B cell (primary cell): ENCODE results near the gene FMOD. TPM values are rescaled to one million over a fixed set of nuclear protein-coding genes. Genes with fewer than 3 reads are reported as not detected.
A peak's percentile ranks its signal among the peaks of the same experiment; 100 is the strongest.

Source experiments
- ATAC-seq: fragments of 200-7000 bp; cut with Tn5 transposase; one replicate; pipeline ENCODE4 v1.10.0; 2021; ENCODE audit warnings: low read depth, mild to moderate bottlenecking, moderate number of reproducible peaks, moderate library complexity
- CTCF ChIA-PET: fragments of 350-600 bp; sonication (Branson Sonifier 250); formaldehyde crosslinking; loops from one replicate; lab custom pipeline; 2021; ENCODE audit warnings: antibody characterized with exemption, inconsistent platforms; lab: Charles Lee
- POLR2A ChIA-PET: fragments of 350-600 bp; sonication (Branson Sonifier 250); formaldehyde crosslinking; loops from one replicate; lab custom pipeline; 2021; ENCODE audit warnings: antibody characterized with exemption; lab: Charles Lee
- DNase-seq: peaks from one replicate; pipeline ENCODE4 v3.0.0; 2013
- H2AFZ ChIP-seq: 2 replicates; pipeline ENCODE4 v1.6.1; 2012; ENCODE audit warnings: mild to moderate bottlenecking, low read depth, low read length; ENCODE audit not compliant: insufficient read depth, poor library complexity, severe bottlenecking
- H3K27ac ChIP-seq, 2 donors: 1 replicate in 1 of 2; 2 replicates in 1 of 2; pipeline ENCODE4 v1.5.1; 2012 to 2013; ENCODE audit warnings: low read length in 2 of 2, mild to moderate bottlenecking in 2 of 2, moderate library complexity in 1 of 2
- H3K27me3 ChIP-seq, 4 experiments: fragments of 200-600 bp in 1 of 4; sonication (generic) in 1 of 4; replicated peaks in 1 of 4; 1 replicate in 2 of 4; 2 replicates in 2 of 4; pipeline versions ENCODE4 v1.6.1 to v1.7.0; 2013 to 2016; ENCODE audit warnings: low read length in 3 of 4, mild to moderate bottlenecking in 2 of 4, mixed read lengths in 1 of 4, moderate library complexity in 1 of 4; ENCODE audit not compliant: insufficient read depth in 4 of 4, control insufficient read depth in 3 of 4; ENCODE audit errors: control extremely low read depth in 1 of 4
- H3K36me3 ChIP-seq, 2 experiments: replicated peaks in 1 of 2; 1 replicate in 1 of 2; 2 replicates in 1 of 2; pipeline versions ENCODE4 v1.6.1 to v1.7.1; 2013; ENCODE audit warnings: low read length in 1 of 2; ENCODE audit not compliant: insufficient read depth in 2 of 2, control insufficient read depth in 1 of 2; ENCODE audit errors: control extremely low read depth in 1 of 2, extremely low read depth in 1 of 2
- H3K4me1 ChIP-seq, 2 donors: fragments of 200-600 bp in 1 of 2; sonication (generic) in 1 of 2; 1 replicate in 1 of 2; 2 replicates in 1 of 2; pipeline versions ENCODE4 v1.5.1 to v1.6.1; 2013 to 2017; ENCODE audit warnings: low read length in 2 of 2; ENCODE audit not compliant: control insufficient read depth in 2 of 2, insufficient read depth in 2 of 2
- H3K4me2 ChIP-seq: replicated peaks from 2 replicates; pipeline ENCODE3; 2012; ENCODE audit warnings: mild to moderate bottlenecking, low read depth, low read length; ENCODE audit not compliant: poor library complexity, severe bottlenecking
- H3K4me3 ChIP-seq, 5 experiments: fragments of 200-600 bp in 1 of 5; sonication (generic) in 1 of 5; 1 replicate in 3 of 5; 2 replicates in 2 of 5; pipeline versions ENCODE4 v1.5.1 to v1.7.0; 2011 to 2016; ENCODE audit warnings: low read length in 4 of 5, mild to moderate bottlenecking in 4 of 5, low read depth in 2 of 5, control low read depth in 1 of 5, moderate library complexity in 1 of 5; ENCODE audit not compliant: insufficient read depth in 1 of 5; ENCODE audit errors: control extremely low read depth in 1 of 5, extremely low read depth in 1 of 5
- H3K79me2 ChIP-seq: fragments of 200-600 bp; sonication (generic); one replicate; pipeline ENCODE4 v1.6.0; 2016; ENCODE audit warnings: low read length; ENCODE audit not compliant: control insufficient read depth, insufficient read depth
- H3K9ac ChIP-seq: fragments of 200-600 bp; sonication (generic); 2 replicates; pipeline ENCODE4 v1.6.1; 2017; ENCODE audit warnings: mild to moderate bottlenecking, low read length, moderate library complexity
- H3K9me3 ChIP-seq, 3 donors: one replicate each; pipeline versions ENCODE4 v1.6.1 to v1.7.1; 2013; ENCODE audit warnings: low read length in 2 of 3; ENCODE audit not compliant: control insufficient read depth in 2 of 3, insufficient read depth in 1 of 3; ENCODE audit errors: control extremely low read depth in 1 of 3
- H4K20me1 ChIP-seq: 2 replicates; pipeline ENCODE4 v1.6.0; 2012; ENCODE audit warnings: mild to moderate bottlenecking, low read length; ENCODE audit not compliant: insufficient read depth, control insufficient read depth, poor library complexity, severe bottlenecking
- H3K27ac Mint-ChIP-seq: one replicate; pipeline ENCODE4 v1.8.0; 2021; ENCODE audit warnings: mixed read lengths
- H3K27me3 Mint-ChIP-seq: one replicate; pipeline ENCODE4 v1.8.0; 2021; ENCODE audit warnings: mixed read lengths
- H3K4me1 Mint-ChIP-seq: one replicate; pipeline ENCODE4 v1.8.0; 2021; ENCODE audit warnings: mixed read lengths
- H3K4me3 Mint-ChIP-seq: one replicate; pipeline ENCODE4 v1.8.0; 2021; ENCODE audit warnings: mixed read lengths
- H3K9me3 Mint-ChIP-seq: one replicate; pipeline ENCODE4 v1.8.0; 2022; ENCODE audit warnings: mixed read lengths; ENCODE audit not compliant: insufficient read depth
- CTCF ChIP-seq: fragments of 200-600 bp; IDR thresholded peaks from one replicate; pipeline ENCODE4 v1.8.0; 2022; ENCODE audit warnings: antibody characterized with exemption, mild to moderate bottlenecking
- EZH2 ChIP-seq: IDR thresholded peaks from 2 replicates; pipeline ENCODE4 v1.6.1; 2012; ENCODE audit warnings: borderline replicate concordance, low read depth, mild to moderate bottlenecking, moderate library complexity, low read length; ENCODE audit not compliant: insufficient read depth, poor library complexity, severe bottlenecking
- WGBS: methylation state at CpG from one replicate; pipeline ENCODE4 v1.1.5; 2013; ENCODE audit warnings: missing lambda C conversion rate; ENCODE audit not compliant: insufficient coverage; 5-methylcytosine and 5-hydroxymethylcytosine counted together
- intact Hi-C: fragments of 100-400 bp; cut with micrococcal nuclease; formaldehyde crosslinking; loops from one replicate; pipeline ENCODE4 v1.10.0; 2022
- polyA plus RNA-seq: library from polyadenylated mRNA; depleted of rRNA; stranded (reverse); fragments of >200 nt; gene quantifications from 2 replicates; pipeline ENCODE4 v1.2.3, GENCODE V29; 2012
- total RNA-seq, 2 donors: library from RNA; stranded (reverse); fragments of 120-200 nt in 1 of 2; gene quantifications; 1 replicate in 1 of 2; 2 replicates in 1 of 2; pipeline versions ENCODE4 v1.2.3 to v1.2.4, GENCODE V29; 2013 to 2022

The FMOD gene
- total and polyA plus RNA-seq, 2 donors (not counting 1 experiment from before 2014, with no cell fraction given): not detected

DNA sequence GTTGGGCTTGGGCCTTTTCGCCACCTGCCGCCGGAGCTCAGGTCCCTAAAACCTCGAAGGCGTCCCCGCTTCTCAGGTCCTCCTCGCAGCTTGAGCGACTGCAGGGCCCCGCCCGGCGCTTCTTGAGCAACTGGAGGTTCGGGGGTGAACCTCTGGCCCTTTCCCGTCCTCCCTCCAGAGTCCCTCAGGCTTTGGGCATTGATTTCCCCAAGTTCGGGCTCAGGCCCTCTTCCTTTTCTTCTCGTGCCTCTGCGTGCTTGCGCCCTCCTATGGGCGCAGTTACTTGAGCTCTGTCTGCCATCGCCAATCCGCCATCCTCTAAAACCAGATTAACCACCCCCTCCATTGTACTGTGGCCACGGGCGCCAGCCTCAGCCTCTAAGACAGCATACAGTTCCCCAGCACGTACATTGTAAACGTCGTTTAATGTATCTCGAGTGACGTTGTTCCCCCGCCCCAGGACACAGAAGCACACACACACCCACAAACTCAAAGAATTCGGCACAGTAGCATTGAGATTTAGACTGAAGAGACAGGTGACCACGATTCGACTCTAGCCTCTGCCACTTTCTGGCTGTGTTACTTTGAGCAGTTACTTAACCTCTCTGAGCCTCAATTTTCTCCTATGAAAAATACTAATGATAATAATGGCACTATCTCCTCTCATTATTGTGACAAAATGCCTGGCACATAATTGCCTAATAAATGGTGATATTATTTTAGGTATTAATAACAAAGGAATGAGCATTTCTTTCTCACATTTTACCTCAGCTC, 23.1 kb downstream of the FMOD start:
- DNase-seq (peak; percentile 89), ATAC-seq (peak; percentile 28)
- Mint-ChIP-seq H3K4me3 (peak overlapping the region; percentile 88), H3K27me3 (no peaks in the 10 kb centered on the region), H3K4me1 (peaks cover 63% of the 10 kb centered on the region), H3K27ac (peak overlapping the region; percentile 98), H3K9me3 (no peaks in the 10 kb centered on the region)
- intact Hi-C loops: loop anchor here (1.0 to 5.0 kb wide), 6 partner anchors 12 to 299 kb away; partner anchors contain the start of genes ATP2B4 and BTG2
- no peaks in the 10 kb centered on the region for H3K36me3 ChIP-seq
- H4K20me1 ChIP-seq: no peaks in the 10 kb centered on the region
- peak; percentile 55 for TF ChIP-seq CTCF
- no peak for TF ChIP-seq EZH2
- peak overlapping the region; percentile 79 for H2AFZ ChIP-seq
- no peaks in the 10 kb centered on the region for H3K27me3 ChIP-seq
- H3K4me1 ChIP-seq: peaks cover 48 to 54% of the 10 kb centered on the region in 2 donors
- 1% methylated on average over 29 of the region's 31 CpGs for WGBS
- peak overlapping the region; percentile 39 to 77 (median 56) for H3K4me3 ChIP-seq
- peak overlapping the region; percentile 68 for H3K9ac ChIP-seq
- ChIA-PET POLR2A (interaction anchor here (0.5 to 13.4 kb wide), 13 partner anchors 8 to 1070 kb away, joined by 3 to 687 read pairs (median 8); partner anchors contain the start of gene BTG2), CTCF (interaction anchor here (1.2 to 32.7 kb wide), 7 partner anchors 11 to 298 kb away, joined by 3 to 1776 read pairs (median 26); partner anchors contain the start of gene BTG2)
- H3K9me3 ChIP-seq: no peaks in the 10 kb centered on the region
- peak overlapping the region; percentile 96 to 97 for H3K27ac ChIP-seq
- peaks cover 10% of the 10 kb centered on the region for H3K79me2 ChIP-seq
- H3K4me2 ChIP-seq: peak overlapping the region; percentile 92
